HFF-Myc (cell line): Measurements from ENCODE around the gene ACADSB.

Source experiments
- DNase-seq: peaks from one replicate; pipeline ENCODE4 v3.0.0-alpha.2; 2011; ENCODE audit warnings: low read depth; ENCODE audit errors: extremely low read depth
- H3K4me3 ChIP-seq: replicated peaks from 2 replicates; pipeline ENCODE4 v1.5.1; 2011; ENCODE audit warnings: low read depth, mild to moderate bottlenecking, control low read depth, low read length
- CTCF ChIP-seq: IDR thresholded peaks from 2 replicates; pipeline ENCODE4 v1.5.1; 2012; ENCODE audit warnings: mild to moderate bottlenecking, low read depth, low read length, control low read depth; ENCODE audit errors: missing control alignments

The ACADSB gene

GRCh38 chr10:123068087-123068853, 59.5 kb downstream of the ACADSB start:
- TF ChIP-seq CTCF: no peak
- H3K4me3 ChIP-seq: no peak overlapping the region
- no peak for DNase-seq

DNA sequence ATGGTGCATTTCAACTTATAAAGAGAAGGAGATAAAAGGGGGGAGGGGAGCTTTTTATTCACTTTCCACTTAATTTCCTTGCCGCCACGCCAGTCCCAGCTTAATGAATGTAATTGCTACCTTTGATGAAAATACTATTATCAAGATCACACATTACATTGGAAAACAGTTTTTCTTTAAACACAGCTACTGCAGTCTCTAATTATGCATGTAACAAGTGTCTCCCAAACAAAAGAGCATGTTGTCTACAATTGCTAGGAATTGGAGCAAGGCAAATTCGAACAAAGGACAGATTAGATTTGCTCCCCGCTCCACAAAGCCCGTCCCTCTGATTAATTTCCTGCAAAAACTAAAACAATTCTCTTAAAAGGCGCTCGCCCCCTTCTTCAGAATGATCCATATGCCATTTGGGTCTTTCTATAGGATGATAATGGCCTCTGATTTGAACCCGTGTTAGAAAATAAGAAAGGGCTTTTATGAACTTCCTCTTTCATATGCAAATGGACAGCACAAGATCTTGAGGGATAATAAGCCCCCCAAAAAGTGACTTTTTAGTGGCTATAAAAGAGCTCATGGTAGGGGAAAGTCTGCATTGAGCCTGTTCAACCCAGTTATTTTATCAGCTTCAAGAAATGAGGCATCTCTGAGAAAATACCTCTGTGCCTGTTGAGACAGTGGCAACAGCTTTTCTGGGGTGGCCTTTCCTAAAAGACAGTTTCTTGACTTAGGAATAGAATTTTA, 60.6 kb downstream of the ACADSB start:
- no peak overlapping the region for H3K4me3 ChIP-seq
- no peak for TF ChIP-seq CTCF
- DNase-seq: no peak

DNA sequence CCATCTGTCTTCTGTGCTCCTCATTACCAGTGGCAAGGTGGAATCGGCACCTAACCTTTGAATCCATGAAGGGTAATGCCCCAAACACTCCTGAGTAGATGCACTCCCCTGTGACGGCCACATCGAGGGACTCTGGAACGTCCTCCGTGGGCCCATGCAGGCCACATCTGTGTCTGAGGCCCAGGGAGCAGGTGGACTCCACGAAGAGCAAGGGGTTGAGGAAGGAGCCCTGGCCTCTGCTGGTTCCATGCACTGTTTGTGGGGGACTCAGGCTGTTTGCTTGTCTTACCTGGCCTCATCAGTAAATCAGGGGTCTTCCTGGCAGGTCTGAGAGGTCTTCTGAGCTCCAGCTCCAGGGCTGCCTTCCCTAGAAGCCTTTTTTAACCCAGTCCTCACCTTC, 64.4 kb downstream of the ACADSB start:
- H3K4me3 ChIP-seq: no peak overlapping the region
- TF ChIP-seq CTCF: no peak
- DNase-seq: no peak

DNA sequence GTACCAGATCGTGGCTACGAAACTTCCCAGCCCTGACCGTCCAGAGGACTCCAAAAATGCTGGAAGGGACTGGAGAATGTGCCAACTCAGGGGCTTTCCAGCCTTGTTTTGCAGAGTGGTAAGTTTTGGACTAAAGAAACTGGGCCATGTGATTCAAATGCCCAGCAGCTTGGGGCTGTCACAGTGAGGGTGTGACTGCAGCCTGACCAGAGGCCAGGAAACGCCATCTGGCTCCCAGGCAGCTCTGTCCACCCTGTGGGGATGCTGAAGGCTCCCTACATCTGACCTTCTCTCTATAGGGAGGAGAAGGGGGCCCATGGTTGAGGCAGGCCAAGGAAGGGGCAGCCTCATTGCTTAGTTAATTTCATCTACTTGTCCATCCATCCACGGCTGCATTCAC, 65.4 kb downstream of the ACADSB start:
- no peak overlapping the region for H3K4me3 ChIP-seq
- TF ChIP-seq CTCF: no peak
- no peak for DNase-seq

GRCh38 chr10:123081896-123082295, 73.1 kb downstream of the ACADSB start:
- no peak for DNase-seq
- no peak overlapping the region for H3K4me3 ChIP-seq
- TF ChIP-seq CTCF: no peak

DNA sequence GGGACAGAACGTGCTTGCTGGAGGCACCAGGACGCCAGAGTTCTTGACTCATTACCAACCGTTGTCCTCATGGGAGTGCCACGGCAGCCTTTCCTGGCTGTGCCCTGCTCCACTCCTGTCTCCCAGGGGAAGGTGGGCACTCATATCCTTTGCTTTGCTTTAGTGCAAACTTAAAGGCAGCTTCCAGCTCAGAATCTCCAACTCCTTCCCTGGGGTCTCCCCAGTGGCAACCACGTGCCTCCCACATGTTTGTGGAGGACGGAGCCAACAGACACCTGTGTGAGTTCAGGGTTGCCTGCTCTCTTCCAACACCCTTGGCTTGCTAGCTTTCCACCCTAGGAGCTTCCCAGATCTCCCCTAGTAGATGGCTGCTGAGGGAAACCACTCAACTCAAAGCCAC, 75.0 kb downstream of the ACADSB start:
- no peak for DNase-seq
- H3K4me3 ChIP-seq: no peak overlapping the region
- TF ChIP-seq CTCF: no peak
